ENCODE data around the gene RIN1.

DNA sequence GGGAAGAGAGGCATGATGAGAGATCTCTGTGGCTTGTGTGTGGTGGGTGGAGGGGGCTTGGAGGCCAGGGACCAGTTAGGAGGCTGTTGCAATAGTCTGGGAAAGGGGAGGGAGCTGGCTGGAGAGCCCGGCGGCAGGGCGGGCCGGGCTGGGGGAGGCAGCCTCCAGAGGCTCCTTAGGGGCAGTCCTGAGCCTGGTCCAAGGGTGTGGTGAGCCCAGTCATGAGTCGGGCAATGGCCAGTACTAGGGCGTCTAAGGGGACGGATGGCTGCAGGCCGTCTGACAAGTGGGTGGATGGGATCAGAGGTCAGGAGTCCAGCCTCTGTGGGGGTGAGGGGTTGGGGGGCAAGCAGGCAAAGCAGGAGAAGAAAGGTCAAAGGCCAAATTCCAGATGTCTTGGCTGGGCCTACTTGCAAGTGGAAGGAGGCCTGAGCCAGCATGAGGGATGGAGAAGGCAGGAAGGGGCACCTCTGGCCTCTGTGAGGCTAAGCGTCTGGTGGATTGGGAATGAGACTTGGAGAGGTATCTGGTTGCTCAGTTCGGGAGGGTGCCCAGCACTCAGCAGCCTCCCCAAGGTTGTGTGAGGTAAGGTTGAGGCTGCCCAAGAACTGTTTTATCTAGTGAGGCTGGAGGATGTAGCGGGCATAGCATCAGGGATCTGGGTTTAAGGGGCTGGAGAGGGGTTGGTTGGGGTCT lies 13.4 kb downstream of the RIN1 start:
- TF ChIP-seq, protein P1, sequence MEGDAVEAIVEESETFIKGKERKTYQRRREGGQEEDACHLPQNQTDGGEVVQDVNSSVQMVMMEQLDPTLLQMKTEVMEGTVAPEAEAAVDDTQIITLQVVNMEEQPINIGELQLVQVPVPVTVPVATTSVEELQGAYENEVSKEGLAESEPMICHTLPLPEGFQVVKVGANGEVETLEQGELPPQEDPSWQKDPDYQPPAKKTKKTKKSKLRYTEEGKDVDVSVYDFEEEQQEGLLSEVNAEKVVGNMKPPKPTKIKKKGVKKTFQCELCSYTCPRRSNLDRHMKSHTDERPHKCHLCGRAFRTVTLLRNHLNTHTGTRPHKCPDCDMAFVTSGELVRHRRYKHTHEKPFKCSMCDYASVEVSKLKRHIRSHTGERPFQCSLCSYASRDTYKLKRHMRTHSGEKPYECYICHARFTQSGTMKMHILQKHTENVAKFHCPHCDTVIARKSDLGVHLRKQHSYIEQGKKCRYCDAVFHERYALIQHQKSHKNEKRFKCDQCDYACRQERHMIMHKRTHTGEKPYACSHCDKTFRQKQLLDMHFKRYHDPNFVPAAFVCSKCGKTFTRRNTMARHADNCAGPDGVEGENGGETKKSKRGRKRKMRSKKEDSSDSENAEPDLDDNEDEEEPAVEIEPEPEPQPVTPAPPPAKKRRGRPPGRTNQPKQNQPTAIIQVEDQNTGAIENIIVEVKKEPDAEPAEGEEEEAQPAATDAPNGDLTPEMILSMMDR (conservative IDR thresholded peaks at IDR 0.05; ENCODE audit: low read depth in 2 of 2): no peak
- no peak for TF ChIP-seq POLR2AphosphoS5 (IDR thresholded peaks at IDR 0.05; ENCODE audit: low read depth)
- TF ChIP-seq EZH2phosphoT487 (IDR thresholded peaks at IDR 0.05; ENCODE audit: unreplicated experiment): no peak
- TF ChIP-seq REST (IDR thresholded peaks at IDR 0.05; ENCODE audit: unreplicated experiment): no peak
- TF ChIP-seq EZH2 (IDR thresholded peaks at IDR 0.05; ENCODE audit: low read depth, unreplicated experiment): no peak
